ENCODE results near the gene POLA1.

DNA sequence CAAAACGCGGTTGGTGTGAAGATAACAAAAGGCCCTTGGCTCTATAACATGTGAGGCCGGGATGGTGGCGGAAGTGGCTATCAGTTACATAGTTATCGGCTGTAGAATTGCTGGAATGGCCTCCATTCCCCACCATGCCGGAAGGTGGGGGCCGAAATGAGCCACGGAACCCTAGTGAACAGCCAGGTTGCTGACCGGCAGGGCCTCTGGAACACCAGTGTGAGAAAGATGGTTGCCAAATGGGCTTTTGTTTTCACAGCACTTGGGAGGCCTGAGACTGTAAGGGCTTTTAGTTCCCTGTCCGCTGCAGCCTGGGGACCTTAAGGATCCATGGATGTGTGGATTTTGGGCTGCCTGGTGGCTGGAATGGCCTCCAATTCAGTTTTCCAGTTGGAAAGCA is 345.3 kb downstream of the POLA1 start:
- no peak for TF ChIP-seq YY1 (IDR thresholded peaks at IDR 0.05; ENCODE audit: low read depth)
- TF ChIP-seq RAD21 (IDR thresholded peaks at IDR 0.05; ENCODE audit: low read depth) = no peak
- TF ChIP-seq, protein P1, sequence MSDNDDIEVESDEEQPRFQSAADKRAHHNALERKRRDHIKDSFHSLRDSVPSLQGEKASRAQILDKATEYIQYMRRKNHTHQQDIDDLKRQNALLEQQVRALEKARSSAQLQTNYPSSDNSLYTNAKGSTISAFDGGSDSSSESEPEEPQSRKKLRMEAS (IDR thresholded peaks at IDR 0.05) = no peak
- TF ChIP-seq TCF12 (IDR thresholded peaks at IDR 0.05; ENCODE audit: low read depth) = no peak
- no peak for TF ChIP-seq EP300 (IDR thresholded peaks at IDR 0.05; ENCODE audit: borderline replicate concordance)
- TF ChIP-seq NFIC (IDR thresholded peaks at IDR 0.05) = no peak
- TF ChIP-seq EGR1 (IDR thresholded peaks at IDR 0.05) = no peak
- no peak for TF ChIP-seq TAF1 (IDR thresholded peaks at IDR 0.05; ENCODE audit: low read depth)
- TF ChIP-seq CREB1 (IDR thresholded peaks at IDR 0.05; ENCODE audit: low read depth) = no peak
- no peak for TF ChIP-seq FOXM1 (IDR thresholded peaks at IDR 0.05; ENCODE audit: borderline replicate concordance, low read depth)
- TF ChIP-seq CEBPB (IDR thresholded peaks at IDR 0.05) = no peak
- TF ChIP-seq, protein P2, sequence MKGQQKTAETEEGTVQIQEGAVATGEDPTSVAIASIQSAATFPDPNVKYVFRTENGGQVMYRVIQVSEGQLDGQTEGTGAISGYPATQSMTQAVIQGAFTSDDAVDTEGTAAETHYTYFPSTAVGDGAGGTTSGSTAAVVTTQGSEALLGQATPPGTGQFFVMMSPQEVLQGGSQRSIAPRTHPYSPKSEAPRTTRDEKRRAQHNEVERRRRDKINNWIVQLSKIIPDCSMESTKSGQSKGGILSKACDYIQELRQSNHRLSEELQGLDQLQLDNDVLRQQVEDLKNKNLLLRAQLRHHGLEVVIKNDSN (IDR thresholded peaks at IDR 0.05) = no peak

Measured in Ishikawa (cell line).